KOPT-K1 (cell line): Measurements from ENCODE around the gene PCK2.

Experiments used
- H3K27ac ChIP-seq: fragments of 200-600 bp; sonication (generic); 2 replicates; pipeline ENCODE4 v1.5.1; 2016; ENCODE audit warnings: antibody characterized with exemption, mild to moderate bottlenecking, low read depth, low read length; ENCODE audit not compliant: poor library complexity, severe bottlenecking
- H3K36me3 ChIP-seq: fragments of 200-600 bp; sonication (generic); 2 replicates; pipeline ENCODE4 v1.5.1; 2017; ENCODE audit warnings: antibody characterized with exemption, mild to moderate bottlenecking, low read length, moderate library complexity; ENCODE audit not compliant: insufficient read depth
- H3K9me3 ChIP-seq: fragments of 200-600 bp; sonication (generic); 2 replicates; pipeline ENCODE4 v1.5.1; 2017; ENCODE audit warnings: antibody characterized with exemption, low read length, mild to moderate bottlenecking; ENCODE audit not compliant: insufficient read depth, poor library complexity, severe bottlenecking

Gene PCK2

GRCh38 chr14:24058260-24058950 lies 35.7 kb upstream of the PCK2 start:
- no peaks in the 10 kb centered on the region for H3K36me3 ChIP-seq
- no peaks in the 10 kb centered on the region for H3K9me3 ChIP-seq
- H3K27ac ChIP-seq = no peak overlapping the region

- Histone ChIP-seq H3K36me3 (no peaks in the 10 kb centered on the region), H3K9me3 (no peaks in the 10 kb centered on the region), H3K27ac (no peak overlapping the region)
These were observed 35.1 kb upstream of the PCK2 start for GRCh38 chr14:24058951-24059475.

GRCh38 chr14:24059841-24060388 lies 34.2 kb upstream of the PCK2 start:
- no peaks in the 10 kb centered on the region for H3K36me3 ChIP-seq
- no peak overlapping the region for H3K27ac ChIP-seq
- H3K9me3 ChIP-seq = no peaks in the 10 kb centered on the region

GRCh38 chr14:24060443-24060842 lies 33.7 kb upstream of the PCK2 start:
- no peak overlapping the region for H3K27ac ChIP-seq
- H3K36me3 ChIP-seq = no peaks in the 10 kb centered on the region
- H3K9me3 ChIP-seq = no peaks in the 10 kb centered on the region

- Histone ChIP-seq H3K27ac (no peak overlapping the region), H3K9me3 (no peaks in the 10 kb centered on the region), H3K36me3 (no peaks in the 10 kb centered on the region)
These were observed 32.9 kb upstream of the PCK2 start for GRCh38 chr14:24060984-24061913.

GRCh38 chr14:24062216-24062980 lies 31.7 kb upstream of the PCK2 start:
- Histone ChIP-seq H3K9me3 (no peaks in the 10 kb centered on the region), H3K36me3 (no peaks in the 10 kb centered on the region), H3K27ac (no peak overlapping the region)

GRCh38 chr14:24063263-24063836 lies 30.8 kb upstream of the PCK2 start:
- no peak overlapping the region for H3K27ac ChIP-seq
- H3K36me3 ChIP-seq = no peaks in the 10 kb centered on the region
- no peaks in the 10 kb centered on the region for H3K9me3 ChIP-seq

GRCh38 chr14:24064091-24064795 lies 29.9 kb upstream of the PCK2 start:
- Histone ChIP-seq H3K27ac (no peak overlapping the region), H3K9me3 (no peaks in the 10 kb centered on the region), H3K36me3 (no peaks in the 10 kb centered on the region)

- H3K27ac ChIP-seq = no peak overlapping the region
- H3K9me3 ChIP-seq = no peaks in the 10 kb centered on the region
- H3K36me3 ChIP-seq = no peaks in the 10 kb centered on the region
These were observed 29.3 kb upstream of the PCK2 start for GRCh38 chr14:24064856-24065255.

- no peaks in the 10 kb centered on the region for H3K36me3 ChIP-seq
- no peaks in the 10 kb centered on the region for H3K9me3 ChIP-seq
- H3K27ac ChIP-seq = no peak overlapping the region
These were observed 28.7 kb upstream of the PCK2 start for GRCh38 chr14:24065408-24065807.

- H3K9me3 ChIP-seq = no peaks in the 10 kb centered on the region
- H3K27ac ChIP-seq = no peak overlapping the region
- H3K36me3 ChIP-seq = no peaks in the 10 kb centered on the region
These were observed 27.5 kb upstream of the PCK2 start for GRCh38 chr14:24066496-24067132.

GRCh38 chr14:24067133-24068082 lies 26.7 kb upstream of the PCK2 start:
- Histone ChIP-seq H3K27ac (no peak overlapping the region), H3K36me3 (no peaks in the 10 kb centered on the region), H3K9me3 (no peaks in the 10 kb centered on the region)
